ENCODE data around the gene PTPN3. TPM values are rescaled to one million over a fixed set of nuclear protein-coding genes. Genes with fewer than 3 reads are reported as not detected.

The PTPN3 gene
- total and polyA plus RNA-seq, 2 experiments from 2014 or later = 0.84 to 2.1 TPM

GRCh38 chr9:109500421-109500974 is 2.4 kb upstream of the PTPN3 start:
- Histone ChIP-seq H3K4me1 (ENCODE audit: low read depth) (no peaks in the 10 kb centered on the region), H3K36me3 (no peaks in the 10 kb centered on the region), H3K27me3 (peaks cover 74% of the 10 kb centered on the region), H3K9me3 (ENCODE audit: low read depth) (no peaks in the 10 kb centered on the region), H3K27ac (no peak overlapping the region), H3K4me3 (no peak overlapping the region)
- no peak for DNase-seq (ENCODE audit: low read depth in 1 of 2, low spot score in 1 of 2)
- TF ChIP-seq, protein P1, sequence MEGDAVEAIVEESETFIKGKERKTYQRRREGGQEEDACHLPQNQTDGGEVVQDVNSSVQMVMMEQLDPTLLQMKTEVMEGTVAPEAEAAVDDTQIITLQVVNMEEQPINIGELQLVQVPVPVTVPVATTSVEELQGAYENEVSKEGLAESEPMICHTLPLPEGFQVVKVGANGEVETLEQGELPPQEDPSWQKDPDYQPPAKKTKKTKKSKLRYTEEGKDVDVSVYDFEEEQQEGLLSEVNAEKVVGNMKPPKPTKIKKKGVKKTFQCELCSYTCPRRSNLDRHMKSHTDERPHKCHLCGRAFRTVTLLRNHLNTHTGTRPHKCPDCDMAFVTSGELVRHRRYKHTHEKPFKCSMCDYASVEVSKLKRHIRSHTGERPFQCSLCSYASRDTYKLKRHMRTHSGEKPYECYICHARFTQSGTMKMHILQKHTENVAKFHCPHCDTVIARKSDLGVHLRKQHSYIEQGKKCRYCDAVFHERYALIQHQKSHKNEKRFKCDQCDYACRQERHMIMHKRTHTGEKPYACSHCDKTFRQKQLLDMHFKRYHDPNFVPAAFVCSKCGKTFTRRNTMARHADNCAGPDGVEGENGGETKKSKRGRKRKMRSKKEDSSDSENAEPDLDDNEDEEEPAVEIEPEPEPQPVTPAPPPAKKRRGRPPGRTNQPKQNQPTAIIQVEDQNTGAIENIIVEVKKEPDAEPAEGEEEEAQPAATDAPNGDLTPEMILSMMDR (IDR thresholded peaks at IDR 0.05; ENCODE audit: low read depth, low read length) = no peak

DNA sequence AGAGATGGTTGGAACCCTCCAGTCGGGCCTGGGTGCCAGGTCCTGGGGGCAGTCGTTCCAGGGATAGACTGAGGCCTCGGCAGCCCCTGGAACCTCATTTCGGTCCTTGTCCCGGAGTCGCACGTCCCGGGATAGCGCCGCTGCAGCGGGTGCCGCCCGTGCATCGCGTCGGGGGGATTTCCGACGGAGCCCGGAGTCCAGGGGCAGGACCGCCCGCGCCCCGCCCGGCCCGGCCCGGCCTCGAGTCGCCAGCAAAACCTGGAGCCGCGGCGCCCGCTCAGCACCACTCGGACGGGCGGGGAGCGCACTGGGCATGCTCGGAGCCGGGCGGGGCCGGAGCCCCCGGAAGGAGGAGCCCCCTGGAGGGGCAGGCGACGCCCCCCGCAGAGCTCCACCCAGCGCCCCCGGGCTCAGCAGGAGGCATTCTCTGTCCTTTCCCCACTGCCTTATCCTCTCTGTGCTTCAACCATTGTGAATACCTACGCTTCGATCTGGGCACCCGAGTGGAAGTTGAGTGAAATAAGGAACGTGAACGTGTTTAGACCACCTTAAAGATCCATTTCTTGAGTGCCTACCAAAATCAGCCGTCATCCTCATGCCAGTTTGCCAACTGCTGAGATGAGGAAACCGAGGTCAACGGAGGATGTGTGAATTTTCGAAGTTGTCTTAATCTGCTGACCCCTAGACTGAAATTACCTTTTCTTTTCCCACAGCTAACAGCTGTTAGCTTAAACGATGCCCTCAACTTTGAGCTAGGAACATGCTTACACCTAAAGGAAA is 1.7 kb upstream of the PTPN3 start:
- DNase-seq (ENCODE audit: low read depth in 1 of 2, low spot score in 1 of 2) = peak; percentile 63 to 65
- peak overlapping the region; percentile 19 for H3K4me3 ChIP-seq
- H3K9me3 ChIP-seq (ENCODE audit: low read depth) = no peaks in the 10 kb centered on the region
- H3K27ac ChIP-seq = no peak overlapping the region
- H3K4me1 ChIP-seq (ENCODE audit: low read depth) = no peaks in the 10 kb centered on the region
- no peaks in the 10 kb centered on the region for H3K36me3 ChIP-seq
- H3K27me3 ChIP-seq = peaks cover 81% of the 10 kb centered on the region
- TF ChIP-seq, protein P1 (IDR thresholded peaks at IDR 0.05; ENCODE audit: low read depth, low read length) = no peak

- Histone ChIP-seq H3K36me3 (no peaks in the 10 kb centered on the region), H3K9me3 (ENCODE audit: low read depth) (no peaks in the 10 kb centered on the region), H3K27ac (no peak overlapping the region), H3K4me1 (ENCODE audit: low read depth) (no peaks in the 10 kb centered on the region), H3K27me3 (peaks cover 87% of the 10 kb centered on the region), H3K4me3 (peak overlapping the region; percentile 19)
- no peak for DNase-seq (ENCODE audit: low read depth in 1 of 2, low spot score in 1 of 2)
- TF ChIP-seq, protein P1 (IDR thresholded peaks at IDR 0.05; ENCODE audit: low read depth, low read length) = no peak
Observed at GRCh38 chr9:109499093-109499630, 1.1 kb upstream of the PTPN3 start.

DNA sequence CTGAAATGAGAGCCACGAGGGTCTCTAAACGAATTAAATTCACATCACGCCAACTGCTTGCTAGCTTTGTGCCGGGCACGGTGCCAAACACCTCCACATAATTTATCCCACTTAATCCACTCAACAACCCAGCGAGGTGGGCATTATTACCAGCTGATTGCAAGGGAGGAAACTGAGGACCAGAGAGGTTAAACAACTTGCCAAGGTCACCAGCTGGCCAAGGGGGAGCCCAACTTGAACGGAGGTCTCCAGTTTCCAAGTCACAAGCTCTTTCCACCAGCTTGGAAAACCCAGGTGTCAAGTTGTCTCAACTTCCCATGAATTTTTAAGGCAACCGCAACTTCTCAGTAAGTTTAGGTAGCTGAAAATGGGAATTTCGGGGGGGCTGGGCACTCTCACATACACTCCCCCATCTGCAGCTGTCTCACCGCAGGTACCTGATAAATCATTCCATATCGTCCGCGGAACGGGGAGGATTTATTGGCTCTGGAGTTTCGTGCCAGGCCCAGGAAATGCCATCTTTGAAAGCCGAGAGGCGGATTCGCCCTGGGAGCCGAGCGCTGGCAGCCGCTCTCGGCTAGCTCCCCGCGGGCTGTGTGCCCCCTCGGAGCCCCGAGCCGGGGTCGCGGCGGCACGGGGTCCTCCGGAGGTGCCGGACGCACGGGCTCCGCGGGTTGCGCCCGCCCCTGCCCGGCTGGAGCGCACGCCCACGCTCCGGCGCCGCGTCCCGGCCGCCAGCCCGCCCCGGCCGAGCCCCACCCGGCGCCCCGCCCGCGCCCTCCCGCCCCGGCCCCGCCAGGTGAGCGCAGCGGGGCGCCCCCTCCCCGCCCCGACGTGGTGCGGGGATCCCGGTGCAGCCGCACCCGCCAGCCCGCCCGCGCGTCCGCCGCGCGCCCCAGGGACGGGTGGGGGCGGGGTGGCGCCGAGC is 617 bp downstream of the PTPN3 start:
- Histone ChIP-seq H3K4me1 (ENCODE audit: low read depth) (no peaks in the 10 kb centered on the region), H3K27ac (no peak overlapping the region), H3K9me3 (ENCODE audit: low read depth) (no peaks in the 10 kb centered on the region), H3K27me3 (peaks cover 94% of the 10 kb centered on the region), H3K36me3 (no peaks in the 10 kb centered on the region), H3K4me3 (peak overlapping the region; percentile 23)
- DNase-seq (ENCODE audit: low read depth in 1 of 2, low spot score in 1 of 2) = peak in 1 of 2 donors; percentile 15
- TF ChIP-seq, protein P1 (IDR thresholded peaks at IDR 0.05; ENCODE audit: low read depth, low read length) = no peak

- Histone ChIP-seq H3K4me3 (no peak overlapping the region), H3K36me3 (no peaks in the 10 kb centered on the region), H3K27ac (no peak overlapping the region), H3K9me3 (ENCODE audit: low read depth) (no peaks in the 10 kb centered on the region), H3K4me1 (ENCODE audit: low read depth) (no peaks in the 10 kb centered on the region), H3K27me3 (peaks cover 88% of the 10 kb centered on the region)
- DNase-seq (ENCODE audit: low read depth in 1 of 2, low spot score in 1 of 2) = no peak
- TF ChIP-seq, protein P1 (IDR thresholded peaks at IDR 0.05; ENCODE audit: low read depth, low read length) = no peak
Observed at GRCh38 chr9:109496841-109497225, 1.3 kb downstream of the PTPN3 start.
